HL-60 (cell line): ENCODE measurements around the gene IPCEF1.

Experiments
- CTCF ChIP-seq: IDR thresholded peaks from one replicate; pipeline ENCODE4 v1.5.1; 2011; ENCODE audit warnings: low read length, control low read depth, inconsistent platforms; ENCODE audit not compliant: insufficient read depth
- GABPA ChIP-seq: IDR thresholded peaks from 2 replicates; pipeline ENCODE4 v1.6.1; 2012; ENCODE audit warnings: low read depth
- POLR2AphosphoS5 ChIP-seq: IDR thresholded peaks from 2 replicates; pipeline ENCODE4 v1.6.1; 2012; ENCODE audit warnings: low read depth
- REST ChIP-seq: IDR thresholded peaks from 2 replicates; pipeline ENCODE4 v1.6.1; 2012; ENCODE audit warnings: low read depth; ENCODE audit not compliant: insufficient replicate concordance
- SPI1 ChIP-seq: IDR thresholded peaks from 2 replicates; pipeline ENCODE4 v1.6.1; 2012; ENCODE audit warnings: low read depth, mild to moderate bottlenecking, borderline replicate concordance

GRCh38 chr6:154359161-154359574, 2.6 kb upstream of the IPCEF1 start:
- TF ChIP-seq CTCF (no peak), REST (no peak), POLR2AphosphoS5 (no peak), SPI1 (peak; percentile 43; the same call in 1 of the 2 replicates), GABPA (0 out of 2 replicates have a peak, but pooled peaks have one; percentile 29)
